HEK293 (cell line): ENCODE results near the gene IL23A.
A peak's percentile ranks its signal among the peaks of the same experiment; 100 is the strongest.

Experiments used
- CTCF ChIA-PET: fragments of 350-600 bp; formaldehyde crosslinking; extraction: SDS; loops from one replicate; lab custom pipeline; 2021; ENCODE audit warnings: antibody characterized with exemption; lab: Yijun Ruan, JAX
- POLR2A ChIA-PET: fragments of 300-600 bp; formaldehyde crosslinking; extraction: SDS; loops from one replicate; lab custom pipeline; 2020; ENCODE audit warnings: antibody characterized with exemption, inconsistent platforms; lab: Yijun Ruan, JAX
- H3K27ac ChIP-seq: fragments of 200-500 bp; sonication (Bioruptor generic); 2 replicates; pipeline ENCODE4 v1.5.1; 2014; ENCODE audit warnings: low read depth, low read length, control low read depth, inconsistent platforms; ENCODE audit errors: extremely low read depth
- H3K36me3 ChIP-seq, 2 experiments: fragments of 200-500 bp in 1 of 2; sonication (Bioruptor generic) in 1 of 2; 1 replicate in 1 of 2; 2 replicates in 1 of 2; pipeline ENCODE4 v1.5.1; 2014 to 2017; ENCODE audit warnings: inconsistent platforms in 2 of 2, low read length in 2 of 2; ENCODE audit not compliant: control insufficient read depth in 2 of 2, insufficient read depth in 1 of 2
- H3K4me1 ChIP-seq: fragments of 200-500 bp; sonication (Bioruptor generic); 2 replicates; pipeline ENCODE4 v1.5.1; 2014; ENCODE audit warnings: mild to moderate bottlenecking, low read length, inconsistent platforms; ENCODE audit not compliant: control insufficient read depth, insufficient read depth
- H3K4me3 ChIP-seq: 2 replicates; pipeline ENCODE4 v1.5.1; 2011; ENCODE audit warnings: low read depth, mild to moderate bottlenecking, control low read depth, low read length, moderate library complexity
- H3K9me3 ChIP-seq: fragments of 200-500 bp; sonication (Bioruptor generic); 2 replicates; pipeline ENCODE4 v1.5.1; 2014; ENCODE audit warnings: low read depth, low read length, inconsistent platforms; ENCODE audit not compliant: control insufficient read depth, insufficient read depth
- CTCF ChIP-seq: fragments of 450-650 bp; formaldehyde crosslinking; IDR thresholded peaks from 2 replicates; pipeline ENCODE4 v1.5.1; 2016; ENCODE audit warnings: missing biosample characterization, missing genetic modification characterization
- PRDM10 ChIP-seq: fragments of 450-650 bp; formaldehyde crosslinking; IDR thresholded peaks from 2 replicates; pipeline ENCODE4 v1.5.1; 2016; ENCODE audit warnings: missing biosample characterization, missing genetic modification characterization
- PRDM4 ChIP-seq: fragments of 450-650 bp; formaldehyde crosslinking; IDR thresholded peaks from 2 replicates; pipeline ENCODE4 v1.5.1; 2017; ENCODE audit warnings: missing biosample characterization, missing genetic modification characterization
- WT1 ChIP-seq: fragments of 450-650 bp; formaldehyde crosslinking; IDR thresholded peaks from 2 replicates; pipeline ENCODE4 v1.5.1; 2016; ENCODE audit warnings: missing biosample characterization, missing genetic modification characterization
- YY1 ChIP-seq: fragments of 450-650 bp; formaldehyde crosslinking; IDR thresholded peaks from 2 replicates; pipeline ENCODE4 v1.5.1; 2018; ENCODE audit warnings: missing biosample characterization, missing genetic modification characterization
- ZBTB17 ChIP-seq: fragments of 450-650 bp; formaldehyde crosslinking; IDR thresholded peaks from 2 replicates; pipeline ENCODE4 v1.5.1; 2016; ENCODE audit warnings: missing biosample characterization, missing genetic modification characterization
- ZBTB44 ChIP-seq: fragments of 450-650 bp; IDR thresholded peaks from 2 replicates; pipeline ENCODE4 v1.5.1; 2018; ENCODE audit warnings: missing biosample characterization, mild to moderate bottlenecking, missing genetic modification characterization
- ZFP41 ChIP-seq: fragments of 450-650 bp; formaldehyde crosslinking; IDR thresholded peaks from 2 replicates; pipeline ENCODE4 v1.5.1; 2016; ENCODE audit warnings: missing biosample characterization, missing genetic modification characterization, borderline replicate concordance
- ZFP69B ChIP-seq: fragments of 450-650 bp; formaldehyde crosslinking; IDR thresholded peaks from 2 replicates; pipeline ENCODE4 v1.5.1; 2016; ENCODE audit warnings: missing biosample characterization, missing genetic modification characterization
- ZNF184 ChIP-seq: fragments of 450-650 bp; IDR thresholded peaks from 2 replicates; pipeline ENCODE4 v1.5.1; 2018; ENCODE audit warnings: missing biosample characterization, mild to moderate bottlenecking, missing genetic modification characterization
- ZNF24 ChIP-seq: fragments of 450-650 bp; formaldehyde crosslinking; IDR thresholded peaks from 2 replicates; pipeline ENCODE4 v1.5.1; 2016; ENCODE audit warnings: missing biosample characterization, missing genetic modification characterization
- ZNF433 ChIP-seq: fragments of 450-650 bp; formaldehyde crosslinking; IDR thresholded peaks from 2 replicates; pipeline ENCODE4 v1.5.1; 2016; ENCODE audit warnings: missing biosample characterization, missing genetic modification characterization, low read depth
- ZNF501 ChIP-seq: fragments of 450-650 bp; formaldehyde crosslinking; IDR thresholded peaks from 2 replicates; pipeline ENCODE4 v1.5.1; 2016; ENCODE audit warnings: missing biosample characterization, missing genetic modification characterization
- ZNF510 ChIP-seq: fragments of 450-650 bp; formaldehyde crosslinking; IDR thresholded peaks from 2 replicates; pipeline ENCODE4 v1.5.1; 2018; ENCODE audit warnings: mild to moderate bottlenecking, missing genetic modification characterization, missing biosample characterization; ENCODE audit not compliant: insufficient replicate concordance
- ZNF600 ChIP-seq: fragments of 450-650 bp; formaldehyde crosslinking; IDR thresholded peaks from 2 replicates; pipeline ENCODE4 v1.5.1; 2016; ENCODE audit warnings: missing biosample characterization, missing genetic modification characterization
- ZNF692 ChIP-seq: fragments of 450-650 bp; formaldehyde crosslinking; IDR thresholded peaks from 2 replicates; pipeline ENCODE4 v1.5.1; 2016; ENCODE audit warnings: missing biosample characterization, missing genetic modification characterization
- ZNF704 ChIP-seq: fragments of 450-650 bp; formaldehyde crosslinking; IDR thresholded peaks from 2 replicates; pipeline ENCODE4 v1.5.1; 2016; ENCODE audit warnings: missing biosample characterization, missing genetic modification characterization

Gene IL23A

GRCh38 chr12:56377989-56378316 lies 39.3 kb downstream of the IL23A start:
- H3K4me1 ChIP-seq = no peaks in the 10 kb centered on the region
- H3K36me3 ChIP-seq = no peaks in the 10 kb centered on the region

GRCh38 chr12:56382611-56383010 lies 43.9 kb downstream of the IL23A start:
- H3K27ac ChIP-seq = no peak overlapping the region
- H3K36me3 ChIP-seq = no peaks in the 10 kb centered on the region
- H3K9me3 ChIP-seq = no peaks in the 10 kb centered on the region
- ChIA-PET CTCF (interaction anchor here (0.6 kb wide), 1 partner anchor 258 kb away, joined by 3 read pairs; no protein-coding TSS in a partner anchor), POLR2A (interaction anchor here (1.2 kb wide), 1 partner anchor 23 kb away, joined by 5 read pairs; the partner anchor contains the start of gene STAT2)
- no peak overlapping the region for H3K4me3 ChIP-seq
- TF ChIP-seq ZFP41 (tag by site-specific recombination) = no peak
- no peak for TF ChIP-seq ZNF24 (tag by site-specific recombination)
- no peaks in the 10 kb centered on the region; the same call in 1 of the 2 replicates for H3K4me1 ChIP-seq

More at GRCh38 chr12:56377989-56378316, 39.3 kb downstream of the IL23A start:
- TF ChIP-seq ZNF501 (tag by site-specific recombination) = no peak
- no peak for TF ChIP-seq ZNF704 (tag by site-specific recombination)
- no peak for TF ChIP-seq PRDM4
- TF ChIP-seq, all 188 proteins: peak for 0
- Histone ChIP-seq H3K4me3 (no peak overlapping the region), H3K9me3 (no peaks in the 10 kb centered on the region), H3K27ac (no peak overlapping the region)
- CTCF ChIA-PET = interaction anchor here (0.9 to 1.9 kb wide), 4 partner anchors 17 to 86 kb away, joined by 3 to 10 read pairs (median 4); no protein-coding TSS in a partner anchor
- POLR2A ChIA-PET = interaction anchor here (0.7 to 1.0 kb wide), 2 partner anchors 18 to 89 kb away, joined by 3 to 6 read pairs; partner anchors contain the start of gene STAT2

GRCh38 chr12:56385873-56386272 lies 47.2 kb downstream of the IL23A start:
- ChIA-PET CTCF (interaction anchor here (0.8 kb wide), 1 partner anchor 10 kb away, joined by 3 read pairs; no protein-coding TSS in a partner anchor), POLR2A (interaction anchor here (0.9 to 1.2 kb wide), 2 partner anchors 26 to 64 kb away, joined by 3 to 4 read pairs; partner anchors contain the start of genes STAT2 and TIMELESS)
- Histone ChIP-seq H3K27ac (no peak overlapping the region), H3K9me3 (no peaks in the 10 kb centered on the region), H3K36me3 (no peaks in the 10 kb centered on the region), H3K4me3 (no peak overlapping the region), H3K4me1 (no peaks in the 10 kb centered on the region; the same call in 1 of the 2 replicates)
- TF ChIP-seq PRDM10 (tag by site-specific recombination) (peak; percentile 88), ZNF510 (tag by site-specific recombination) (no peak), CTCF (tag by site-specific recombination) (no peak), ZNF600 (tag by site-specific recombination) (peak; percentile 47; the same call in 1 of the 2 replicates), ZBTB17 (tag by site-specific recombination) (no peak), ZBTB44 (tag by site-specific recombination) (no peak), YY1 (tag by site-specific recombination) (no peak), ZNF692 (tag by site-specific recombination) (peak; percentile 85), ZNF433 (tag by site-specific recombination) (no peak), WT1 (tag by site-specific recombination) (peak; percentile 84), ZFP69B (tag by site-specific recombination) (peak; percentile 86), ZNF501 (tag by site-specific recombination) (no peak), ZNF184 (tag by site-specific recombination) (no peak)
